ENCODE results near the gene CHKA.
A peak's percentile ranks its signal among the peaks of the same experiment; 100 is the strongest.

The CHKA gene

DNA sequence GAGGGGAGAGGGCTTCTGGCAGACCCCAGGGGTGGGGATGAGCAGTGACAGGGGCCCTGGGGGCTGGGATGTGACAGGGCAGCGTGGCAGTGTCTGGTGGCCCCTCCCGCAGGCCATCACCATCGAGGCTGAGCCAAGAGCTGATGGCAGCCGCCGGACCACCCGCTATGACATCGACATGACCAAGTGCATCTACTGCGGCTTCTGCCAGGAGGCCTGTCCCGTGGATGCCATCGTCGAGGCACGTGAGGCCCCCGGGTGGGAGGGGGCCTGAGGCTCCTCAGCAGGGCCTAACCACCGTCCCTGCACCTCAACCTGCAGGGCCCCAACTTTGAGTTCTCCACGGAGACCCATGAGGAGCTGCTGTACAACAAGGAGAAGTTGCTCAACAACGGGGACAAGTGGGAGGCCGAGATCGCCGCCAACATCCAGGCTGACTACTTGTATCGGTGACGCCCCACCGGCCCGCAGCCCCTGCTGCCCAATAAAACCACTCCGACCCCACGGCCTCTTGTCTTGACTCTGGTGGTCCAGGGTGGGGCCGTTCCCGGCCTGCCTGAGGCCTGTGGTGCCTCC, 85.0 kb downstream of the CHKA start:
- DNase-seq = no peak

DNA sequence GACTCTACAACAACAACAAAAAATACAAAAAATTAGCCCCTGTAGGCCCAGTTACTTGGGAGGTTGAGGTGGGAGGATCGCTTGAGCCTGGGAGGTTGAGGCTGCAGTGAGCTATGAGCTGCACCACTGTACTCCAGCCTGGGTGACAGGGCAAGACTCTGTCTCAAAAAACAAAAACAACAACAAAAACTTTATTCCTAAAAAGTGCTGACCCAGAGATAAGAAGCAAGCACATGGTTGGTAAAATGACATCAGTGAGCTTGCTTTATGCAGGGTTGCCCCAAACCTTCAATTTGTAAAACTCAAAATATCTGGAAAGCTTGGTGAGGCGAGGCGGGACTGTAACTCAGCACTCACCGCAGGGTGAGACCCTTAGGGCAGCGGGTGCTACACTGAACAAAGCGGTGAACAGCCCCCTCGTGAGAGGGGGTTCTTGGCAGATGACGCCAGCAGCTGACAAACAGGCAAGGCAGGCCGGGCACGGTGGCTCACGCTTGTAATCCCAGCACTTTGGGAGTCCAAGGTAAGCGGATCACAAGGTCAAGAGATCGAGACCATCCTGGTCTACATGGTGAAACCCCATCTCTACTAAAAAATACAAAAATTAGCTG, 85.8 kb downstream of the CHKA start:
- DNase-seq = no peak

DNA sequence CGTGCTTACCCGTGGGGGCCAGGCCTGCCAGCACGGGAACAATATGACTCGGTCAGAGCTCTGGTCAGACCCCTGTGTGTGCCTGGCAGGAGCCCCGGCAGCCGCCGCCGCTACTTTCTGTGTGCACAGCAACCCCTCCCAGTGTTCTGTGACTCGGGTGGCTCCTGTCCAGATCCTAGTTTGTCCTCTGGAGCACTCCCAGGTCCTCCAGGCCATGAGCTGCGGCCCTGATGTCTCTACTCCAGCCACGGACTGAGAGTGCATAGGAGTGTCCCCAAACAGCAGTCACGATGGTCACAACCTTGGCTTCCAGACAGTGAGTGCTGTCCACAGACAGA, 87.5 kb downstream of the CHKA start:
- DNase-seq = peak in 14 of 58 donors; percentile 21 to 65 (median 30)

DNA sequence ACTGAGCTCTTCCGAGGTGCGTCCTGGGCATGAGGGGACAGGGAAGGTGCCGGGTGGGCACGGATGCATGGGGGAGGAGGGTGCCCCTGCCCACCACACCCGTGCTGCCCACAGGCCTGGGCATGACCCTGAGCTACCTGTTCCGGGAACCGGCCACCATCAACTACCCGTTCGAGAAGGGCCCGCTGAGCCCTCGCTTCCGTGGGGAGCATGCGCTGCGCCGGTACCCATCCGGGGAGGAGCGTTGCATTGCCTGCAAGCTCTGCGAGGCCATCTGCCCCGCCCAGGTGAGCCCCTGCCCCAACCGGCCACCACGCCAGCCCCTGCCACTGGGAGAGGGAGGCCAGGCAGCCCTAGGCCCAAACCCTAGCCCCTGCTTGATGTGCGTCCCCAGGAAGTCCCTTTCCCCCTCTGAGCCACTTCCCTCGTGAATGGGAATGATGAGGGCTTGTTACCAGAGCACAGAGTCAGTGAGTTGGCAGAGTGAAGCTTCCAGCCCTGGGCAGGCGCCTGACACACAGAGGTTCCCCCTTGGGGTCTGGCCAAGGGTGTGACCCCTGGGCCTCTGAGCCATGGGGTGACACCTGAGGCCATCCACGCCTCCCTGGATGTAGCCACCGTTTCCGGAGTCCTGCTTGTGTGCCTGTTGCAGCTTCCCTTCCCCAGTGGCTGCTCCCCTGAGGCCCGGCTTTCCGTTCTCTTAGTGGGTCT, 88.0 kb downstream of the CHKA start:
- DNase-seq = no peak

DNA sequence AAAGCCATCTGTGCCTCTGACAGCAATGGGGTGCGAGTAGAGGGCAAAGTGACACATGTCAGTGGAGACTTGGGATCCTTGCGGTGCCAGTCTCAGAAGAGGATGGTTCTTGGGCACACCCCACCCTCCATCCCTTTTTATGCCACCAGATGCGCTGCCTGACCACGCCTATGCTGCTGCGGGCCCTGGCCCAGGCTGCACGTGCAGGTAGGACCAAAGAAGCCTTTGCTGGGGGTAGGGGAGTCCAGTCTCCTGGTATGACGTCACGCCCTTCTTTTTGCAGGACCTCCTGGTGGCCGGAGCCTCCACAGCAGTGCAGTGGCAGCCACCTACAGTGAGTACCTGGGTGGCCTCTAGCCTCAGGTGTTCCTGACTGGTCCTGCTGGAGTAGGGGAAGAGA, 89.2 kb downstream of the CHKA start:
- DNase-seq = no peak

DNA sequence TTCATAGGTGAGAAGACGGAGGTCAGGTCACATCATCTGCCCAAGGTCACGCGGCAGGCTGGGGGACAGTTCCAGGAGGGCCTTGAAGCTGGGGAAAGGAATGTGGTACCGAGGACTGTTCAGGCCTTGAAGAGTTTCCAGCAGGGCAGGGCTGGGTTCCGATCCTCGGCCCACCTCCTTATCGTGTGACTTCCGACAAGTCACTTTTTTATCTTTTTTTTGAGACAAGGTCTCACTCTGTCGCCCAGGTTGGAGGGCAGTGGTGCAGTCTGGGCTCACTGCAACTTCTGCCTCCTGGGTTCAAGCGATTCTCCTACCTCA, 90.1 kb downstream of the CHKA start:
- DNase-seq = peak in 1 of 58 donors; percentile 63

DNA sequence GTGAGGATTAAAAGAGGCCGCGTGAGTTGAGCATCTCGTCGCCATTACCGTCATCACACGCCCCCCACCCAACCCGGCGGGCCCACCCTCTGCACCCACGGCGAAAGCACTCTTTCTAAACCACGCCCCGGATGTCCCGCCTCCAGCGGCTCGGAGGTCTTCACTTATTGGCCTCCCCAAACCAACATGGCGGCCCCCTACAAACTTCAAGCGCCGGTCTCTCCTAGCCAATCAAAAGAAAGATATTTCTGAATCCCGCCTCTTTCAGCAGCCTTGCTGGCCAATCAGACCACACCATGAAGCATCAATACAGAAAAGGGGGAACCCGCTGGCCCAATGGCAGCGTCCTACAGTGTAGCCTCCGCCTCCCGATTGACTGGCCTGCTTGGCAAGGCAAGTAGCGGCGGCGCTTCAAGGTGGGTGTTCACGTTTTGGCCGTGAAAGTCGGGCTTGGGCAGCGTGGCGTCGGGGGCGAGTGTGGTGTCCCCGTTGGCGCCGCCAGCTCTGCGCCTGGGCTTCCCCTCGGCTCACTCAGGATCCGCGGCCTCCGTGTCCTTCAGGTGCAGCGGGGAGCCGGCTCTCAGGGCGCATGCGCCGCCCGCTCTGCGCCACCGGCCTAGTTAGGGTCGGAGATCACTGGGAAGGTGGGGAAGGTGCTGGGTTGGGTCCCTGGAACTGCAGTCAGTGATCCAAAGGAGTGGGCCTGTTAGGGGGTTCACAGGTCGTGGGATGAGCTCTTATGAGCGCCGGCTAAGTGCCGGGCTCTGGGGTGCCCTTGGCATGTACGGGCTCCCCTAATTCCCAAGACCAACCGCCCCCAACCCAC, 90.7 kb downstream of the CHKA start, which contains the start of gene NDUFS8:
Gene NDUFS8, plus strand, starts transcription at position 364 of the 826 bp plus-strand sequence. CDS start 1,471 bp downstream, outside the sequence.
- peak; percentile 89 to 100 (median 96) for DNase-seq

DNA sequence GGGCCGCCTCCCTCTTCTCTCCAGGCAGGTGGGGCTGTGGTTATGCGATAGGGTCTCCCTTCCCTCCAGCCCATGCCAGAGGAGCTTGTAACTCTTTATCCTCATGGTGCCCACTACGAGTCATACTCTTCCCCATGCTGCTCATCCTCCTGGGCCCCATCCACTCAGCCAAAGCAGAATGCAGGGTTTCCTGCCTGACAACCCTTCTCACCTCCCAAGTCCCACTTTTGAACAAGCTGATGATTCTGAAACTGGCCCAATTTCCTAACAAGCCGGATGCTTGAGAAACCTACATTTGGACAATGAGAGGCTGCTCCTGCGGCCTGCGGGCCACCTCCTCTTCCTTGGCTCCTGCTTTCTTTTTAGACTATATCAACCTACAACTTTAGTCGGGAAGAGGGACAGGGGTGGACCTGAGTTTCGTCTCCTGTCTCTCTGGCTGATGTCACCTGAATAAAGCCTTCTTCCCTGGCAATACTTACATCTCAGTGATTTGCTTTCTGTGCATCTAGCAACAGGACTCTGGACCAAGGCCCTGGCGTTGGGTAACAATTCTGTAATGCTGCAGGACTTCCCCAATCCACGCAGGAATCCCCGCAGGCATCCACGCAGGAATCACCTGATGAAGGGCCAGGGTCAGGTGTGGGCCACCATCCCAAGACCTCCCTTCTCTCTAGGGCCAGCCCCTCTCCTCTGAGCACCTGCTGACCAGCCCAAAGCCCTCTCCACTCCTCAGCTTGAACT, 92.2 kb downstream of the CHKA start:
- DNase-seq = no peak

DNA sequence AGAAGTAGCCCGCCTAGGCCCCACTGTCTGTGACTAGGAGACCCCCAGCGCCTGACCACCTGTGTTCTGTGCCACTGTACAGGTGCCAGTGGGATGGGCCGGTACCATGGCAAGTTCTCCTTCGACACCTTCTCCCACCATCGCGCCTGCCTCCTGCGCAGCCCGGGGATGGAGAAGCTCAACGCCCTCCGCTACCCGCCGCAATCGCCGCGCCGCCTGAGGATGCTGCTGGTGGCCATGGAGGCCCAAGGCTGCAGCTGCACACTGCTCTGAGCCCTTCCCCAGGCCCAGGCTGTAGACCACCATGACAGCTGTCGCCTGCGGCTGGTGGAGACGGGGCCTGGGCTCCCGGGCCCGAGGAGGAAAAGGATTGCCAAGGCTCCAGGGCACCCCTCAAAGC, 93.5 kb downstream of the CHKA start:
- no peak for DNase-seq

DNA sequence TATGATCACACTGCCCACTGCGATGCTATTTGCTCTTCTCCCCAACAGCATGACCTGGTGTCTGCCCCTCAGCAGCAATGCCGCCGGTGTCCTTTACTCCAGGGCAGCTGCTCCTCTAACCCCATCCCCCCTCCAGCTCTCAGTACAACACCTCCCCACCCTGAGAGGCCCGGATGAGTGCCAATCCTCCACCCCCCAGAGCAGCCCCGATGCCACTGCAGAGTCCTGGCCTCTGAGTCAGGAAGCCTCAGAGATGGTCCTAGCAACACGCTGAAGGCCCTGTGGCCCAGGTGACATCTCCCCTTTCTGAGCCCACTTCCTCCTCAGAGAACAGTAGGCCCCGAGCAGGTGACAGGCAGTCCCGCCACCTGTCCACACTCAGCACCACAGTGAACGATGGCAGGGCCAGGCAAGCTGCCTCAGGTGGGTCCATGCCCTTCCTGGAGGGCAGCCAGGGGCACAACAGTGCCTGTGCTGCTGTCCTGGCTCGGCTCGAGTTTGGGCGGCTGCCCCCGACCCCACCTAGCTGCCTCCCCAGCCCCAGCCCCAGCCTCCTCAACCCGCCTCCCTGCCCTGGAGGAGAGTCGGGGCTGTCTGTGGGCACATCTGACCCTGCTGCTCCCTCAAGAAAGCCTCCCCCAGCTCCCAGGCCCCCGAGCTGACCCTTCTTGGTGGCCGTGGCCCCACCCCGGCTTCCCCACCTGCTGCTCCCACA, 94.6 kb downstream of the CHKA start:
- DNase-seq = no peak

DNA sequence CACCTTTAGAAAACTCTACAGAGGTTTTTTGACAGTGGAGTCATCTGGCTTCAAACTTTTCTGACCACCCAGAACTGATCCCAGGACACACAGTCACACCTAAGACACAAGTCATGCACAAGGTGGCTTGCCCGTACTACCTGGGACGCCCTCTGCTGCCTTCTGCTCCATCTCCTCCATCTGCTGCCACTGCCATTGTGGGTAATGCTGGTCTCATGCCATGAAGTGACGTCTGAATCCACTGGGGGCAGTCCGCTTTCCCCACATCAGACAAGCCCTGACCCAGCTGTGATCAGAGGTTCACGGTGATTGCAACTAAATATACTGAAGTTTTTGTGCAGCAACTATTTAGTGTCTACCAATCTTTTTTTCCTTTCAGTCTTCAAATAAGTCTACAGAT, 96.1 kb downstream of the CHKA start:
- DNase-seq = no peak

DNA sequence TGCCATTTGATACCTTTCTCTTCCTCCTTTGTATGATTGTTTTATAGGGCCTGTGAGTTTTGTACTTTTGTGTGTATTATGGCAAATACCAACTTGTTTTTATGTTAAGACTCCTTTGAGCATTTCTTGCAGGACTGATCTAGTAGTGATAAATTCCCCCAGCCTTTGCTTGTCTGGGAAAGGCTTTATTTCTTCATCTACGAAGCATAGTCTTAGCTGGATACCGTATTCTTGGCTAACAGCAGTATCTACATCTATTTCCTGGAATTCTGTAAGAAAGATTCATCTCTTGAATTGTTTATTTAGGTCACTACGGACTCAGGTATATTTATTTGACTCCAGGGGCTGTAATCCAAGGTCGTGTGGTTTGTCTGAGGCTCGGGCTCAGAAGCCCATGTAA, 96.7 kb downstream of the CHKA start:
- no peak for DNase-seq

DNA sequence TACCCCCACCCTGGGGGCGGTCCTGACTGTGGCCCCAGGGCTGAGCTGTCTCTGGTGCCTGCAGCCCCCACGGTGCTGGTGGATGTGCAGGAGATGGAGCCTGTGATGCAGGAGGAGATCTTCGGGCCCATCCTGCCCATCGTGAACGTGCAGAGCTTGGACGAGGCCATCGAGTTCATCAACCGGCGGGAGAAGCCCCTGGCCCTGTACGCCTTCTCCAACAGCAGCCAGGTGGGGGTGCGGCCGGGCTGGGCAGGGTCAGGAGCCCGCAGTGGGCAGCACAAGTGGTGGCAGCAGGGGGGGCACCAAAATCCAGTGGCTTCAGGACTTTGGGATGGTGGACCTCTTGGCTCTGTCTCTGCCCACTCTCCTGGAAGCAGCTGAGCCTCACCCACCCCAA, 98.7 kb downstream of the CHKA start:
- DNase-seq = no peak

DNA sequence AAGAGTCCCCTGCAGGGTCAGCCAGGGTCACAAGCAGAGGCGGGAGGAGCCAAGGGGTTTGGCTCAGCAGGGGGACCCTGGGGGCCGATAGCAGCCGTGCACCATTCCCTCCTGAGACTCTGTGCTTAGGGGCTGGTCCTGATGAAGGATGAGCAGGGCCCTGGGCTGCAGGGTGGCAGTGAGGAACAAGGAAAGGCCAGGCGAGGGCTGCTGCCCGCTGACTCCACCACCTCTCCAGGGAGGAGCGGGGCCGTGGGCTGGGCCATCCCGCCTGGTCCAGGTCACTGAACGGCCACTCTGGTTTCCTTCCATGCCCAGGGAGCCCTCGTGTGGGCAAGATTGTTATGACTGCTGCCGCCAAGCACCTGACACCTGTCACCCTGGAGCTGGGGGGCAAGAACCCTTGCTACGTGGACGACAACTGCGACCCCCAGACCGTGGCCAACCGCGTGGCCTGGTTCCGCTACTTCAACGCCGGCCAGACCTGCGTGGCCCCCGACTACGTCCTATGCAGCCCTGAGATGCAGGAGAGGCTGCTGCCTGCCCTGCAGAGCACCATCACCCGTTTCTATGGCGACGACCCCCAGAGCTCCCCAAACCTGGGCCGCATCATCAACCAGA, 99.9 kb downstream of the CHKA start:
- DNase-seq = peak in 1 of 58 donors; percentile 18

DNA sequence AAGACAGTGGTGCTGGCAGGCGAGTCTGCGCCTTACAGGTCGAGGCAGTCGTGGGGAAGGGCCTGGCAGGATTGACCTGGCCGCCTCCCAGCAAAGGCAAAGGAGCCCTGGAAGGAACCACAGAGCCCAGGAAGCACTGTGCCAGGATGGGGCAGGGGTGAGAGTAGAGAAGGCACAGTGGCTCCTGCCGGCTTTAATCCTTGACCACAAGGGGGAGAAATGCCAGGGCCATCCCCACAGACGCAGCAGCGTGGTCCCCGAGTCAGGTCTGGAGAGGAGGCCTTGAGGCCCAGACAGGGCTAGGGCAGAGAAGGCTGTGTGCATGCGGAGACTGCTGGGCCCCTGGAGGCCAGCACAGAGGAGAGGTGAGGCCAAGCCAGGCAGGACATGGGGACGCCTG, 100.6 kb downstream of the CHKA start:
- DNase-seq = peak in 6 of 58 donors; percentile 12 to 50 (median 39)

DNA sequence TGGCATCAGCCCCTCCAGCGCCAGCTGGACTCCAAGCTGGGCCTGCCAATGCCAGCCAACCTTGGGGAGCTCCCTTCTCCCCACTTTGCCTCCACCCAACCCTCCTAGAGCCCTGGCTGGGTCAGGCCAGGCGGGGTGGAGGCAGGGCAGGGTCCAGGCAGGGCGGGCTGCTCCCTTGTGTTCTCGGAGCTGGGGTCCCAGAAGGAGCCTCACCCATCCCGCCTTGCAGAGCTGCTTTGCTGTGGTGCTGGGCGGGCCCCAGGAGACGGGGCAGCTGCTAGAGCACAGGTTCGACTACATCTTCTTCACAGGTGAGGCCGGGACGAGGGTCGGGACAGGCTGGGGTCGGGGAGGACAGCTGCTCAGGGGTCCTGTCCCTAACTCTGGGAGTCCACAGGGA, 101.7 kb downstream of the CHKA start:
- DNase-seq = no peak

DNA sequence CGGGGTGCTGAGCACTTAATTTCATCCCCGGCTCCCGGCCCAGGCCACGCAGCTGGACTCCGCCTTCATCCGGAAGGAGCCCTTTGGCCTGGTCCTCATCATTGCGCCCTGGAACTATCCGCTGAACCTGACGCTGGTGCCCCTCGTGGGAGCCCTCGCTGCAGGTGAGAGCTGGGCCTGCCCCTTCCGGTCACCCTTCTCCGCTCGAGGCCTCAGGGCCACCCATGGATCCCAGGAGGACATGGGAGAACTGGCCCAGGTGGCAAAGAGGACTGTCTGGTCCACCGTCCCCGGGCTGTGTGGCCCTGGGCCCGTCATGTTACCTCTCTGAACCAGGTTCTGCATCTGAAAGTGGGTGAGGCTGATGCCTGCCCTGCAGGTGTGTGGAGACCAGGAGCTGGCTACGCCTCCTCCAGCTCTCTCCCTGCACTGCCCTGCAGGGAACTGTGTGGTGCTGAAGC, 102.4 kb downstream of the CHKA start:
- no peak for DNase-seq

DNA sequence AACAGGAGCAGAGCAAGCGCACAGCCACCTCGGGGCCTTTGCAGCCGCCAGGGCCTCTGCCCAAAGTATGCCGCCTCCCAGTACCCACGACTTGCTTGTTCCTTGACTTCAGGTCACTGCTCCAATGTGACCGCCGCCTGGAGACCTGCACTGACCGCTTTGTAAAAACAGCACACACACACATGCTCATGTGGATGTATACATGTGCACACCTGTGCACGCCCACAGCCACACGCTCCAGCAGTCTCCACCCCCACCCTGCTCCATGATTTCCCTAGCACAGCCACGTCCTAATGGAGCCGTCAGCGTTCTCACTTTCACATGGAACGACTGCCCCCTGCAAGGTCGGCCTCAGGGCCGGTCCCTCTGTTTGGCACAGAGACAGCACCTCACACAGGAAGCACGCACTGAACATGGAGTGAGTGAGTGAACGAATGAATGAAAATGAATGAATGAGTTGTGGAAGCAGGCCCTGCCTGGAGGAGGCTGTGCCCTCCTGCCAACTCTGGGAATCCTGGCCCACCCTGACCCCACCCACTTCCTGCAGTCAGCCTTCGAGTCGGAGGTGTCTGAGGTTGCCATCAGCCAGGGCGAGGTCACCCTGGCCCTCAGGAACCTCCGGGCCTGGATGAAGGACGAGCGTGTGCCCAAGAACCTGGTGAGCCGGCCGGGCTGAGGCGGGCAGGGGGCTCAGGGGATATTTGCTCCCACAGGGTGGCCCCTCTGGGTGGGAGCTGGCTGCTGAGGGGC, 103.0 kb downstream of the CHKA start:
- DNase-seq = no peak
